Measurements from ENCODE around the gene ANXA4.

DNA sequence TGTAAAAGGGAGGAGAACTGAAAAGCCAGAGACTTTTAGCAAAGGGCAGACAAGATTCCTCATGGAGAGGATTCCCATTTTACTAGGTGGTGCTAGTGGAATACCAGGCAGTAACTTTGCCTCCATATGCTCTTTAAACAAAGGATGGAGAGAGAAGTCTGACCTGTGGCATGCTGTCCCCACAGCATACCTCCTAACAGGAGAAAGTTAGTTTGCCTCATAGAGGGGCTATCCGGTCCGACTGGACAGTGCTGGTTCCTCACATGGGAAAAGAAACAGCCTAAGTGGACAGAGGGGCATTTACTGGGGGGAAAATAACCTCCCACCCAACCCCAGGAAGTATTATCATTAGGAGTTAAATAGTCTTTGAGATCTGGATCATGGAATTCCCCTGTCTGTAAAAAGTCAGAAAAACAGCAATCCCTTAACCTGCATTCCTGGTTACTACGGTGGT, 55.9 kb downstream of the ANXA4 start:
- no peak for TF ChIP-seq REST (IDR thresholded peaks at IDR 0.05)
- TF ChIP-seq MAX (IDR thresholded peaks at IDR 0.05): no peak
- no peak for TF ChIP-seq GABPA (IDR thresholded peaks at IDR 0.05 in 1 of 2, conservative IDR thresholded peaks at IDR 0.05 in 1 of 2)
- no peak for TF ChIP-seq RAD21 (IDR thresholded peaks at IDR 0.05)
- TF ChIP-seq, protein P1, sequence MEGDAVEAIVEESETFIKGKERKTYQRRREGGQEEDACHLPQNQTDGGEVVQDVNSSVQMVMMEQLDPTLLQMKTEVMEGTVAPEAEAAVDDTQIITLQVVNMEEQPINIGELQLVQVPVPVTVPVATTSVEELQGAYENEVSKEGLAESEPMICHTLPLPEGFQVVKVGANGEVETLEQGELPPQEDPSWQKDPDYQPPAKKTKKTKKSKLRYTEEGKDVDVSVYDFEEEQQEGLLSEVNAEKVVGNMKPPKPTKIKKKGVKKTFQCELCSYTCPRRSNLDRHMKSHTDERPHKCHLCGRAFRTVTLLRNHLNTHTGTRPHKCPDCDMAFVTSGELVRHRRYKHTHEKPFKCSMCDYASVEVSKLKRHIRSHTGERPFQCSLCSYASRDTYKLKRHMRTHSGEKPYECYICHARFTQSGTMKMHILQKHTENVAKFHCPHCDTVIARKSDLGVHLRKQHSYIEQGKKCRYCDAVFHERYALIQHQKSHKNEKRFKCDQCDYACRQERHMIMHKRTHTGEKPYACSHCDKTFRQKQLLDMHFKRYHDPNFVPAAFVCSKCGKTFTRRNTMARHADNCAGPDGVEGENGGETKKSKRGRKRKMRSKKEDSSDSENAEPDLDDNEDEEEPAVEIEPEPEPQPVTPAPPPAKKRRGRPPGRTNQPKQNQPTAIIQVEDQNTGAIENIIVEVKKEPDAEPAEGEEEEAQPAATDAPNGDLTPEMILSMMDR (IDR thresholded peaks at IDR 0.05; ENCODE audit: low read depth, low read length, missing input control): no peak
- TF ChIP-seq YY1 (IDR thresholded peaks at IDR 0.05): no peak
- TF ChIP-seq EGR1 (IDR thresholded peaks at IDR 0.05; ENCODE audit: low read depth in 2 of 2): no peak

All from liver (tissue), 3 donors.